Neuron (in vitro differentiated cells): Measurements from ENCODE around the gene KMT2D.
"Not testable (repeated sequence)": the region's sequence is repeated elsewhere in the genome, so short reads cannot be mapped to it uniquely, and the experiment has no call there.

Experiments used
- H2AFZ ChIP-seq: one replicate; pipeline ENCODE4 v1.6.1; 2013; ENCODE audit warnings: low read depth, mild to moderate bottlenecking, inconsistent platforms, low read length, moderate library complexity
- H3K27me3 ChIP-seq: one replicate; pipeline ENCODE4 v1.6.1; 2013; ENCODE audit warnings: low read length; ENCODE audit not compliant: insufficient read depth
- H3K36me3 ChIP-seq: one replicate; pipeline ENCODE4 v1.6.1; 2013; ENCODE audit warnings: low read length; ENCODE audit not compliant: insufficient read depth
- H3K4me1 ChIP-seq: one replicate; pipeline ENCODE4 v1.6.1; 2013; ENCODE audit warnings: low read length; ENCODE audit not compliant: insufficient read depth
- H3K4me3 ChIP-seq: 2 replicates; pipeline ENCODE4 v1.5.1; 2013; ENCODE audit warnings: mild to moderate bottlenecking, low read length, moderate library complexity
- H3K9me3 ChIP-seq: one replicate; pipeline ENCODE4 v1.6.1; 2013; ENCODE audit warnings: low read length

KMT2D gene

GRCh38 chr12:49069507-49070346, 9.1 kb upstream of the KMT2D start, which contains the start of gene RHEBL1:
Gene RHEBL1 (minus strand): TSS chr12:49069979. CDS start chr12:49069785, 194 bp downstream.
- H3K27me3 ChIP-seq = no peaks in the 10 kb centered on the region
- H3K36me3 ChIP-seq = no peaks in the 10 kb centered on the region
- peaks cover 11% of the 10 kb centered on the region for H3K4me1 ChIP-seq
- H2AFZ ChIP-seq = peak within 1 kb of the TSS; percentile 92
- no peaks in the 10 kb centered on the region for H3K9me3 ChIP-seq
- H3K4me3 ChIP-seq = peak within 1 kb of the TSS; percentile 85

GRCh38 chr12:49068879-49069506, 8.4 kb upstream of the KMT2D start:
- Histone ChIP-seq H3K36me3 (no peaks in the 10 kb centered on the region), H3K9me3 (no peaks in the 10 kb centered on the region), H2AFZ (peak overlapping the region; percentile 92), H3K4me1 (peaks cover 11% of the 10 kb centered on the region), H3K4me3 (peak overlapping the region; percentile 85), H3K27me3 (no peaks in the 10 kb centered on the region)

GRCh38 chr12:49066120-49066519, 5.5 kb upstream of the KMT2D start:
- no peaks in the 10 kb centered on the region for H3K36me3 ChIP-seq
- no peak overlapping the region for H2AFZ ChIP-seq
- H3K4me3 ChIP-seq = no peak overlapping the region
- peaks cover 15% of the 10 kb centered on the region for H3K4me1 ChIP-seq
- no peaks in the 10 kb centered on the region for H3K9me3 ChIP-seq
- H3K27me3 ChIP-seq = no peaks in the 10 kb centered on the region

- H2AFZ ChIP-seq = no peak overlapping the region
- peaks cover 13% of the 10 kb centered on the region for H3K4me1 ChIP-seq
- no peaks in the 10 kb centered on the region for H3K9me3 ChIP-seq
- no peak overlapping the region for H3K4me3 ChIP-seq
- no peaks in the 10 kb centered on the region for H3K36me3 ChIP-seq
- H3K27me3 ChIP-seq = no peaks in the 10 kb centered on the region
Measured at GRCh38 chr12:49064767-49065152, 4.2 kb upstream of the KMT2D start.

- not testable (repeated sequence) for H2AFZ ChIP-seq, H3K4me3 ChIP-seq, H3K27me3 ChIP-seq, H3K36me3 ChIP-seq, H3K9me3 ChIP-seq
- peaks cover 30% of the 10 kb centered on the region for H3K4me1 ChIP-seq
Measured at GRCh38 chr12:49061916-49062315, 1.3 kb upstream of the KMT2D start.

GRCh38 chr12:49061157-49061650, 610 bp upstream of the KMT2D start:
- Histone ChIP-seq H3K4me1 (peaks cover 37% of the 10 kb centered on the region), H2AFZ (peak overlapping the region; percentile 98), H3K27me3 (no peaks in the 10 kb centered on the region), H3K36me3 (peaks cover 1% of the 10 kb centered on the region), H3K9me3 (no peaks in the 10 kb centered on the region), H3K4me3 (peak overlapping the region; percentile 95)

GRCh38 chr12:49059299-49060171, 1.1 kb downstream of the KMT2D start:
- H3K36me3 ChIP-seq = peaks cover 18% of the 10 kb centered on the region
- no peaks in the 10 kb centered on the region for H3K27me3 ChIP-seq
- no peaks in the 10 kb centered on the region for H3K9me3 ChIP-seq
- H3K4me1 ChIP-seq = peaks cover 41% of the 10 kb centered on the region
- peak overlapping the region; percentile 95 for H3K4me3 ChIP-seq
- H2AFZ ChIP-seq = no peak overlapping the region

- H2AFZ ChIP-seq = no peak overlapping the region
- peaks cover 41% of the 10 kb centered on the region for H3K4me1 ChIP-seq
- peak overlapping the region; percentile 95 for H3K4me3 ChIP-seq
Measured at GRCh38 chr12:49059045-49059298, 1.6 kb downstream of the KMT2D start.

GRCh38 chr12:49058366-49059044, 2.1 kb downstream of the KMT2D start:
- Histone ChIP-seq H3K9me3 (no peaks in the 10 kb centered on the region), H3K36me3 (peaks cover 27% of the 10 kb centered on the region), H3K27me3 (no peaks in the 10 kb centered on the region), H3K4me1 (peaks cover 41% of the 10 kb centered on the region), H3K4me3 (peak overlapping the region; percentile 95), H2AFZ (no peak overlapping the region)

More at GRCh38 chr12:49059045-49059298, 1.6 kb downstream of the KMT2D start:
- Histone ChIP-seq H3K36me3 (peaks cover 23% of the 10 kb centered on the region), H3K27me3 (no peaks in the 10 kb centered on the region), H3K9me3 (no peaks in the 10 kb centered on the region)

GRCh38 chr12:49057888-49058287, 2.7 kb downstream of the KMT2D start:
- Histone ChIP-seq H3K4me1 (peaks cover 41% of the 10 kb centered on the region), H3K4me3 (peak overlapping the region; percentile 95), H3K36me3 (peaks cover 33% of the 10 kb centered on the region), H3K27me3 (no peaks in the 10 kb centered on the region), H3K9me3 (no peaks in the 10 kb centered on the region), H2AFZ (no peak overlapping the region)

- Histone ChIP-seq H3K4me1 (peaks cover 38% of the 10 kb centered on the region), H3K9me3 (no peaks in the 10 kb centered on the region), H2AFZ (no peak overlapping the region), H3K36me3 (peaks cover 51% of the 10 kb centered on the region), H3K4me3 (no peak overlapping the region), H3K27me3 (no peaks in the 10 kb centered on the region)
Measured at GRCh38 chr12:49055978-49056754, 4.4 kb downstream of the KMT2D start.

GRCh38 chr12:49055092-49055491, 5.5 kb downstream of the KMT2D start:
- Histone ChIP-seq H3K27me3 (no peaks in the 10 kb centered on the region), H3K36me3 (peaks cover 61% of the 10 kb centered on the region), H2AFZ (no peak overlapping the region), H3K4me1 (peaks cover 36% of the 10 kb centered on the region), H3K4me3 (no peak overlapping the region), H3K9me3 (no peaks in the 10 kb centered on the region)
